Measurements from ENCODE around the gene RNPEPL1.

GRCh38 chr2:240619506-240620148 lies 51.3 kb downstream of the RNPEPL1 start:
- TF ChIP-seq POLR2A (IDR thresholded peaks at IDR 0.05) (no peak), CTCF (IDR thresholded peaks at IDR 0.05 in 4 of 5, conservative IDR thresholded peaks at IDR 0.05 in 1 of 5) (no peak)

Data from gastrocnemius medialis (tissue), 4 donors.